Measurements from ENCODE around the gene CADM1.
A peak's percentile ranks its signal among the peaks of the same experiment; 100 is the strongest.

CADM1 gene

GRCh38 chr11:115207166-115207591, 297.0 kb downstream of the CADM1 start:
- DNase-seq (ENCODE audit: low read depth): no peak

GRCh38 chr11:115206365-115207022, 297.7 kb downstream of the CADM1 start:
- DNase-seq (ENCODE audit: low read depth): no peak

GRCh38 chr11:115202900-115203552, 301.2 kb downstream of the CADM1 start:
- no peak for DNase-seq (ENCODE audit: low read depth)

- DNase-seq (ENCODE audit: low read depth): no peak
Observed at GRCh38 chr11:115202074-115202473, 302.1 kb downstream of the CADM1 start.

- peak; percentile 41 for DNase-seq (ENCODE audit: low read depth)
Observed at GRCh38 chr11:115201111-115201792, 303.0 kb downstream of the CADM1 start.

- no peak for DNase-seq (ENCODE audit: low read depth)
Observed at GRCh38 chr11:115199481-115200069, 304.6 kb downstream of the CADM1 start.

- DNase-seq (ENCODE audit: low read depth): no peak
Observed at GRCh38 chr11:115198321-115198741, 305.9 kb downstream of the CADM1 start.

- DNase-seq (ENCODE audit: low read depth): no peak
Observed at GRCh38 chr11:115197433-115197832, 306.8 kb downstream of the CADM1 start.

- no peak for DNase-seq (ENCODE audit: low read depth)
Observed at GRCh38 chr11:115197031-115197430, 307.2 kb downstream of the CADM1 start.

- DNase-seq (ENCODE audit: low read depth): no peak
Observed at GRCh38 chr11:115194802-115195110, 309.5 kb downstream of the CADM1 start.

- DNase-seq (ENCODE audit: low read depth): no peak
Observed at GRCh38 chr11:115193914-115194801, 310.1 kb downstream of the CADM1 start.

GRCh38 chr11:115191761-115192160, 312.5 kb downstream of the CADM1 start:
- DNase-seq (ENCODE audit: low read depth): no peak

GRCh38 chr11:115190196-115190595, 314.0 kb downstream of the CADM1 start:
- DNase-seq (ENCODE audit: low read depth): no peak

GRCh38 chr11:115188898-115189278, 315.3 kb downstream of the CADM1 start:
- DNase-seq (ENCODE audit: low read depth): no peak

- no peak for DNase-seq (ENCODE audit: low read depth)
Observed at GRCh38 chr11:115188188-115188897, 315.9 kb downstream of the CADM1 start.

GRCh38 chr11:115185931-115186330, 318.3 kb downstream of the CADM1 start:
- no peak for DNase-seq (ENCODE audit: low read depth)

GRCh38 chr11:115185507-115185906, 318.7 kb downstream of the CADM1 start:
- no peak for DNase-seq (ENCODE audit: low read depth)

- no peak for DNase-seq (ENCODE audit: low read depth)
Observed at GRCh38 chr11:115184901-115185300, 319.3 kb downstream of the CADM1 start.

- DNase-seq (ENCODE audit: low read depth): no peak
Observed at GRCh38 chr11:115183830-115184229, 320.4 kb downstream of the CADM1 start.

- DNase-seq (ENCODE audit: low read depth): no peak
Observed at GRCh38 chr11:115183136-115183535, 321.1 kb downstream of the CADM1 start.

GRCh38 chr11:115182282-115182955, 321.8 kb downstream of the CADM1 start:
- no peak for DNase-seq (ENCODE audit: low read depth)
